Measurements from ENCODE around the gene R3HCC1L. TPM values are rescaled to one million over a fixed set of nuclear protein-coding genes. Genes with fewer than 3 reads are reported as not detected.

Gene R3HCC1L
- total and polyA plus RNA-seq, 2 experiments from 2014 or later = 5.2 to 12.7 TPM

- WGBS (ENCODE audit: low lambda C conversion rate, missing lambda C conversion rate) = 54% methylated on average over 3 of the region's 3 CpGs
- no peaks in the 10 kb centered on the region for H3K36me3 ChIP-seq (replicated peaks; ENCODE audit: insufficient read depth, low read depth)
- no peaks in the 10 kb centered on the region for H3K27me3 ChIP-seq
- no peaks in the 10 kb centered on the region for H3K9me2 ChIP-seq (replicated peaks; ENCODE audit: insufficient read depth)
- no peak overlapping the region for H3K27ac ChIP-seq
- no peak overlapping the region for H3K4me3 ChIP-seq
- H4K20me1 ChIP-seq (ENCODE audit: insufficient read depth, poor library complexity, severe bottlenecking) = peaks cover 3% of the 10 kb centered on the region
- no peaks in the 10 kb centered on the region for H3K4me1 ChIP-seq (ENCODE audit: insufficient read depth)
- peak; percentile 63 for DNase-seq (ENCODE audit: low spot score)
- H3K79me2 ChIP-seq = peaks cover 5% of the 10 kb centered on the region
- no peak overlapping the region for H3K4me2 ChIP-seq
- H2AFZ ChIP-seq = no peak overlapping the region
- TF ChIP-seq EZH2phosphoT487 (IDR thresholded peaks at IDR 0.05; ENCODE audit: low read depth, severe bottlenecking, unreplicated experiment) (no peak), CTCF (IDR thresholded peaks at IDR 0.05; ENCODE audit: poor library complexity) (peak; percentile 62), EZH2 (IDR thresholded peaks at IDR 0.05; ENCODE audit: borderline replicate concordance) (no peak)
- H3K9me3 ChIP-seq (ENCODE audit: low read depth) = no peaks in the 10 kb centered on the region
These were observed 36.0 kb downstream of the R3HCC1L start for GRCh38 chr10:98170249-98171117.

GRCh38 chr10:98172073-98172472, 37.6 kb downstream of the R3HCC1L start:
- Histone ChIP-seq H3K4me1 (ENCODE audit: insufficient read depth) (no peaks in the 10 kb centered on the region), H4K20me1 (ENCODE audit: insufficient read depth, poor library complexity, severe bottlenecking) (peaks cover 3% of the 10 kb centered on the region), H3K27me3 (no peaks in the 10 kb centered on the region), H3K9me2 (replicated peaks; ENCODE audit: insufficient read depth) (no peaks in the 10 kb centered on the region), H3K36me3 (replicated peaks; ENCODE audit: insufficient read depth, low read depth) (no peaks in the 10 kb centered on the region), H3K79me2 (peaks cover 10% of the 10 kb centered on the region), H3K9me3 (ENCODE audit: low read depth) (no peaks in the 10 kb centered on the region), H3K4me2 (no peak overlapping the region), H3K4me3 (no peak overlapping the region), H2AFZ (no peak overlapping the region), H3K27ac (no peak overlapping the region)
- 88% methylated on average over 4 of the region's 4 CpGs for WGBS (ENCODE audit: low lambda C conversion rate, missing lambda C conversion rate)
- no peak for DNase-seq (ENCODE audit: low spot score)
- TF ChIP-seq CTCF (IDR thresholded peaks at IDR 0.05; ENCODE audit: poor library complexity) = no peak
- TF ChIP-seq EZH2 (IDR thresholded peaks at IDR 0.05; ENCODE audit: borderline replicate concordance) = no peak
- TF ChIP-seq EZH2phosphoT487 (IDR thresholded peaks at IDR 0.05; ENCODE audit: low read depth, severe bottlenecking, unreplicated experiment) = no peak

- H3K4me2 ChIP-seq = no peak overlapping the region
- H3K27me3 ChIP-seq = no peaks in the 10 kb centered on the region
- H3K9me3 ChIP-seq (ENCODE audit: low read depth) = no peaks in the 10 kb centered on the region
- no peak for TF ChIP-seq EZH2phosphoT487 (IDR thresholded peaks at IDR 0.05; ENCODE audit: low read depth, severe bottlenecking, unreplicated experiment)
- no peak for TF ChIP-seq CTCF (IDR thresholded peaks at IDR 0.05; ENCODE audit: poor library complexity)
- H3K79me2 ChIP-seq = peaks cover 10% of the 10 kb centered on the region
- H3K4me3 ChIP-seq = no peak overlapping the region
- H3K36me3 ChIP-seq (replicated peaks; ENCODE audit: insufficient read depth, low read depth) = no peaks in the 10 kb centered on the region
- WGBS (ENCODE audit: low lambda C conversion rate, missing lambda C conversion rate) = 95% methylated on average over 5 of the region's 5 CpGs
- no peak for DNase-seq (ENCODE audit: low spot score)
- H3K27ac ChIP-seq = no peak overlapping the region
- H3K4me1 ChIP-seq (ENCODE audit: insufficient read depth) = no peaks in the 10 kb centered on the region
- no peaks in the 10 kb centered on the region for H3K9me2 ChIP-seq (replicated peaks; ENCODE audit: insufficient read depth)
- no peak overlapping the region for H2AFZ ChIP-seq
- peaks cover 3% of the 10 kb centered on the region for H4K20me1 ChIP-seq (ENCODE audit: insufficient read depth, poor library complexity, severe bottlenecking)
These were observed 38.0 kb downstream of the R3HCC1L start for GRCh38 chr10:98172495-98172894.
